Muscle of arm (tissue), 14 donors: ENCODE measurements around the gene ORC3. TPM values are rescaled to one million over a fixed set of nuclear protein-coding genes. Genes with fewer than 3 reads are reported as not detected.

Experiments used
- DNase-seq: peaks from one replicate; pipeline ENCODE4 v3.0.0-alpha.2; 2013
- long read RNA-seq, 11 donors: transcript quantifications; one replicate each; lab custom pipeline, GENCODE V29; 2026
- polyA plus RNA-seq, 12 donors: library from polyadenylated mRNA; unstranded; fragments of 120-200 nt; gene quantifications; one replicate each; pipeline ENCODE4 v1.2.1, GENCODE V29; 2013; ENCODE audit not compliant: insufficient read length in 12 of 12

The ORC3 gene
- 10 to 100 TPM in 11 of 12 donors, not detected in 1; 20.4 to 31.6 (median 28.3) TPM for polyA plus RNA-seq
- long read RNA-seq, donor 1, partial matches to known transcripts = 0 of 5 reads
- long read RNA-seq, donor 1, other reads (novel, unspliced or antisense) = 0 of 5 reads
- long read RNA-seq, donor 2, partial matches to known transcripts = 0 of 4 reads
- long read RNA-seq, donor 2, other reads (novel, unspliced or antisense) = 0 of 4 reads
- long read RNA-seq, donor 3, partial matches to known transcripts = 0 of 8 reads
- long read RNA-seq, donor 3, other reads (novel, unspliced or antisense) = 7 of 8 reads
- long read RNA-seq, donor 4, partial matches to known transcripts = 0 of 2 reads
- long read RNA-seq, donor 4, other reads (novel, unspliced or antisense) = 0 of 2 reads
- long read RNA-seq, donor 5, transcript ORC3-201 (20 exons, 2,501 nt) = major isoform, 7 of 13 reads
- long read RNA-seq, donor 5, transcript ORC3-202 (20 exons, 2,512 nt) = minor isoform, 6 of 13 reads
- long read RNA-seq, donor 5, partial matches to known transcripts = 0 of 13 reads
- long read RNA-seq, donor 5, other reads (novel, unspliced or antisense) = 0 of 13 reads
- long read RNA-seq, donor 6, partial matches to known transcripts = 0 of 18 reads
- long read RNA-seq, donor 6, other reads (novel, unspliced or antisense) = 14 of 18 reads
- long read RNA-seq, donor 7, partial matches to known transcripts = 0 of 1 reads
- long read RNA-seq, donor 7, other reads (novel, unspliced or antisense) = 0 of 1 reads
- long read RNA-seq, donor 8, partial matches to known transcripts = 0 of 3 reads
- long read RNA-seq, donor 8, other reads (novel, unspliced or antisense) = 0 of 3 reads
- long read RNA-seq, donor 9 = 0 reads
- long read RNA-seq, donor 10 = 0 reads
- long read RNA-seq, donor 11, partial matches to known transcripts = 0 of 2 reads
- long read RNA-seq, donor 11, other reads (novel, unspliced or antisense) = 0 of 2 reads

GRCh38 chr6:87589693-87590416 is at the start of gene ORC3, which contains the start of gene RARS2:
Gene ORC3, plus strand, starts transcription at chr6:87590135. Its CDS starts 34 bp downstream, at chr6:87590169.
Gene RARS2, minus strand, starts transcription at chr6:87589987. Its CDS starts 30 bp downstream, at chr6:87589957.
- DNase-seq = peak; percentile 96

GRCh38 chr6:87540539-87540938 is 49.4 kb upstream of the ORC3 start:
- DNase-seq = peak; percentile 49

- DNase-seq = no peak
Measured at GRCh38 chr6:87541041-87541440, 48.9 kb upstream of the ORC3 start.

- DNase-seq = peak; percentile 57
Measured at GRCh38 chr6:87541744-87542143, 48.2 kb upstream of the ORC3 start.

GRCh38 chr6:87543696-87544473 is 46.0 kb upstream of the ORC3 start:
- peak; percentile 57 for DNase-seq

GRCh38 chr6:87544474-87544735 is 45.5 kb upstream of the ORC3 start:
- DNase-seq = no peak

GRCh38 chr6:87551799-87552198 is 38.1 kb upstream of the ORC3 start:
- no peak for DNase-seq

- no peak for DNase-seq
Measured at GRCh38 chr6:87553159-87553765, 36.7 kb upstream of the ORC3 start.

- DNase-seq = no peak
Measured at GRCh38 chr6:87555506-87555905, 34.4 kb upstream of the ORC3 start.

- no peak for DNase-seq
Measured at GRCh38 chr6:87558446-87558845, 31.5 kb upstream of the ORC3 start.

GRCh38 chr6:87561017-87561416 is 28.9 kb upstream of the ORC3 start:
- no peak for DNase-seq

- DNase-seq = no peak
Measured at GRCh38 chr6:87572021-87572420, 17.9 kb upstream of the ORC3 start.

GRCh38 chr6:87572883-87573282 is 17.1 kb upstream of the ORC3 start:
- no peak for DNase-seq

GRCh38 chr6:87573307-87574024 is 16.5 kb upstream of the ORC3 start:
- no peak for DNase-seq

GRCh38 chr6:87574237-87574804 is 15.6 kb upstream of the ORC3 start:
- DNase-seq = no peak

- DNase-seq = no peak
Measured at GRCh38 chr6:87575423-87575822, 14.5 kb upstream of the ORC3 start.

- no peak for DNase-seq
Measured at GRCh38 chr6:87583822-87584221, 6.1 kb upstream of the ORC3 start.

GRCh38 chr6:87586371-87587077 is 3.4 kb upstream of the ORC3 start:
- DNase-seq = no peak
